H9 (cell line): ENCODE data around the gene COQ8A. TPM values are rescaled to one million over a fixed set of nuclear protein-coding genes. Genes with fewer than 3 reads are reported as not detected.

ENCODE experiments used
- DNase-seq: peaks from one replicate; pipeline ENCODE4 v3.0.0-alpha.2; 2017
- H2AFZ ChIP-seq: one replicate; pipeline ENCODE4 v1.6.1; 2013; ENCODE audit warnings: mild to moderate bottlenecking, low read length, control low read depth, moderate library complexity
- H2AK5ac ChIP-seq: 2 replicates; pipeline ENCODE4 v1.6.1; 2013; ENCODE audit warnings: low read length, control low read depth, mixed read lengths; ENCODE audit not compliant: insufficient read length
- H2BK120ac ChIP-seq: one replicate; pipeline ENCODE4 v1.6.1; 2013; ENCODE audit warnings: low read depth, mild to moderate bottlenecking, low read length, control low read depth, inconsistent platforms; ENCODE audit not compliant: poor library complexity, severe bottlenecking
- H2BK12ac ChIP-seq: 2 replicates; pipeline ENCODE4 v1.6.1; 2013; ENCODE audit warnings: low read length, control low read depth, mixed read lengths, low read depth; ENCODE audit not compliant: insufficient read length
- H2BK15ac ChIP-seq: 2 replicates; pipeline ENCODE4 v1.6.1; 2013; ENCODE audit warnings: low read depth, low read length, control low read depth
- H2BK20ac ChIP-seq: one replicate; pipeline ENCODE4 v1.6.1; 2013; ENCODE audit warnings: low read depth, mild to moderate bottlenecking, low read length, control low read depth, inconsistent platforms; ENCODE audit not compliant: poor library complexity, severe bottlenecking
- H2BK5ac ChIP-seq: 2 replicates; pipeline ENCODE4 v1.6.1; 2013; ENCODE audit warnings: low read length, control low read depth, mixed read lengths; ENCODE audit not compliant: insufficient read length
- H3K14ac ChIP-seq: 2 replicates; pipeline ENCODE4 v1.6.1; 2013; ENCODE audit warnings: low read length, control low read depth; ENCODE audit not compliant: insufficient read depth
- H3K18ac ChIP-seq: 2 replicates; pipeline ENCODE4 v1.6.1; 2013; ENCODE audit warnings: low read depth, mild to moderate bottlenecking, mixed read lengths, low read length, control low read depth; ENCODE audit not compliant: insufficient read length
- H3K23ac ChIP-seq: 2 replicates; pipeline ENCODE4 v1.6.1; 2013; ENCODE audit warnings: low read length, control low read depth, mixed read lengths, low read depth; ENCODE audit not compliant: insufficient read length
- H3K23me2 ChIP-seq: 2 replicates; pipeline ENCODE4 v1.6.1; 2013; ENCODE audit warnings: low read depth, mild to moderate bottlenecking, mixed read lengths, low read length, control low read depth; ENCODE audit not compliant: insufficient read length, poor library complexity, severe bottlenecking
- H3K27ac ChIP-seq: 2 replicates; pipeline ENCODE4 v1.5.1; 2013; ENCODE audit warnings: low read length, control low read depth, mixed read lengths, low read depth; ENCODE audit not compliant: insufficient read length
- H3K27me3 ChIP-seq: 2 replicates; pipeline ENCODE4 v1.6.1; 2013; ENCODE audit warnings: low read length, control low read depth, inconsistent platforms; ENCODE audit not compliant: insufficient read depth
- H3K4ac ChIP-seq: 2 replicates; pipeline ENCODE4 v1.6.1; 2013; ENCODE audit warnings: low read depth, mild to moderate bottlenecking, control low read depth, inconsistent platforms, low read length, moderate library complexity
- H3K4me1 ChIP-seq: 2 replicates; pipeline ENCODE4 v1.6.1; 2013; ENCODE audit warnings: low read length, control low read depth, inconsistent platforms; ENCODE audit not compliant: insufficient read depth
- H3K4me2 ChIP-seq: 2 replicates; pipeline ENCODE4 v1.6.1; 2013; ENCODE audit warnings: low read length, control low read depth, mixed read lengths; ENCODE audit not compliant: insufficient read length, insufficient read depth
- H3K56ac ChIP-seq: 2 replicates; pipeline ENCODE4 v1.6.1; 2013; ENCODE audit warnings: low read depth, mild to moderate bottlenecking, mixed read lengths, low read length, control low read depth; ENCODE audit not compliant: insufficient read length
- H3K79me1 ChIP-seq: 2 replicates; pipeline ENCODE4 v1.6.1; 2013; ENCODE audit warnings: low read depth, mild to moderate bottlenecking, moderate library complexity, low read length, control low read depth, inconsistent platforms; ENCODE audit not compliant: insufficient read depth, poor library complexity, severe bottlenecking
- H3K79me2 ChIP-seq: 2 replicates; pipeline ENCODE4 v1.6.1; 2013; ENCODE audit warnings: low read length, control low read depth, inconsistent platforms; ENCODE audit not compliant: insufficient read depth
- H3K9ac ChIP-seq: 2 replicates; pipeline ENCODE4 v1.6.1; 2013; ENCODE audit warnings: low read length, control low read depth, mixed read lengths; ENCODE audit not compliant: insufficient read length; ENCODE audit errors: extremely low read depth
- H3K9me3 ChIP-seq: one replicate; pipeline ENCODE4 v1.6.1; 2013; ENCODE audit warnings: low read depth, low read length, inconsistent platforms; ENCODE audit not compliant: control insufficient read depth
- H3T11ph ChIP-seq: one replicate; pipeline ENCODE4 v1.6.1; 2013; ENCODE audit warnings: mild to moderate bottlenecking, low read length, control low read depth, inconsistent platforms
- H4K20me1 ChIP-seq: one replicate; pipeline ENCODE4 v1.6.1; 2013; ENCODE audit not compliant: control insufficient read depth, insufficient read length, insufficient read depth
- H4K5ac ChIP-seq: 2 replicates; pipeline ENCODE4 v1.6.1; 2013; ENCODE audit warnings: low read depth, mild to moderate bottlenecking, mixed read lengths, low read length, control low read depth; ENCODE audit not compliant: insufficient read length
- H4K8ac ChIP-seq: replicated peaks from 2 replicates; pipeline ENCODE4 v1.6.1; 2013; ENCODE audit warnings: low read length, control low read depth, mixed read lengths, low read depth; ENCODE audit not compliant: insufficient read length
- H4K91ac ChIP-seq: 2 replicates; pipeline ENCODE4 v1.6.1; 2013; ENCODE audit warnings: low read depth, mild to moderate bottlenecking, moderate library complexity, mixed read lengths, low read length, control low read depth; ENCODE audit not compliant: insufficient read length
- H3K27ac Mint-ChIP-seq, 3 experiments: 2 replicates in 2 of 3; 3 replicates in 1 of 3; pipeline ENCODE4 v1.8.0; 2020 to 2021; ENCODE audit warnings: mixed read lengths in 3 of 3, mild to moderate bottlenecking in 1 of 3, moderate library complexity in 1 of 3
- H3K27me3 Mint-ChIP-seq: 2 replicates; pipeline ENCODE4 v1.8.0; 2021; ENCODE audit warnings: low read depth, mild to moderate bottlenecking, moderate library complexity, mixed read lengths
- H3K36me3 Mint-ChIP-seq, 3 experiments: 2 replicates in 2 of 3; 3 replicates in 1 of 3; pipeline ENCODE4 v1.8.0; 2020 to 2021; ENCODE audit warnings: low read depth in 3 of 3, mixed read lengths in 3 of 3; ENCODE audit not compliant: insufficient read depth in 1 of 3
- H3K4me1 Mint-ChIP-seq, 2 experiments: 2 replicates each; pipeline ENCODE4 v1.8.0; 2020; ENCODE audit warnings: mixed read lengths in 2 of 2
- H3K4me3 Mint-ChIP-seq, 2 experiments: 2 replicates in 1 of 2; 3 replicates in 1 of 2; pipeline ENCODE4 v1.8.0; 2020 to 2021; ENCODE audit warnings: mild to moderate bottlenecking in 2 of 2, mixed read lengths in 2 of 2, moderate library complexity in 1 of 2
- H3K9me3 Mint-ChIP-seq, 2 experiments: 2 replicates in 1 of 2; 3 replicates in 1 of 2; pipeline ENCODE4 v1.8.0; 2020; ENCODE audit warnings: mild to moderate bottlenecking in 2 of 2, mixed read lengths in 2 of 2, moderate library complexity in 1 of 2
- CTCF ChIP-seq: fragments of 200-600 bp; sonication (generic); conservative IDR thresholded peaks from 3 replicates; pipeline ENCODE4 v1.8.0; 2021; ENCODE audit warnings: antibody characterized with exemption, mild to moderate bottlenecking
- whole genome bisulfite sequencing: extraction: QIAGEN DNeasy Blood & Tissue Kit; methylation state at CpG from one replicate; pipeline ENCODE4 v1.1.7; 2013; ENCODE audit warnings: missing lambda C conversion rate, low lambda C conversion rate, mixed read lengths; ENCODE audit not compliant: insufficient read length; ENCODE audit errors: extremely low coverage; 5-methylcytosine and 5-hydroxymethylcytosine counted together
- total RNA-seq: library from RNA; stranded (reverse); gene quantifications from 2 replicates; pipeline ENCODE4 v1.2.1, GENCODE V29; 2021

The COQ8A gene
- total RNA-seq, 1 experiment from 2014 or later: 26.0 TPM

GRCh38 chr1:226965581-226966440, 25.7 kb downstream of the COQ8A start:
- H3K4me1 Mint-ChIP-seq: peaks cover 0 to 3% of the 10 kb centered on the region in 2 experiments; a peak in 3 of 4 replicates
- Histone ChIP-seq H4K20me1 (no peaks in the 10 kb centered on the region), H3K27ac (no peak overlapping the region), H4K5ac (no peak overlapping the region), H3K79me2 (no peaks in the 10 kb centered on the region; the same call in 1 of the 2 replicates), H3K18ac (no peak overlapping the region), H2BK15ac (no peak overlapping the region), H3K4ac (no peak overlapping the region), H2AK5ac (no peak overlapping the region), H2BK12ac (no peak overlapping the region), H3K23ac (no peak overlapping the region), H3K4me1 (no peaks in the 10 kb centered on the region), H2AFZ (no peak overlapping the region), H3K27me3 (no peaks in the 10 kb centered on the region), H3K9me3 (no peaks in the 10 kb centered on the region), H4K91ac (no peak overlapping the region), H4K8ac (no peak overlapping the region), H2BK20ac (no peak overlapping the region), H3T11ph (no peak overlapping the region), H3K23me2 (no peaks in the 10 kb centered on the region), H2BK5ac (no peak overlapping the region), H3K79me1 (no peaks in the 10 kb centered on the region), H3K4me2 (no peak overlapping the region), H3K56ac (no peak overlapping the region), H3K14ac (no peak overlapping the region), H3K9ac (no peak overlapping the region), H2BK120ac (no peak overlapping the region)
- no peak overlapping the region for H3K4me3 Mint-ChIP-seq
- H3K9me3 Mint-ChIP-seq: no peaks in the 10 kb centered on the region
- no CpG with 5 or more reads among the region's 23 CpGs for WGBS
- no peaks in the 10 kb centered on the region for H3K27me3 Mint-ChIP-seq
- peaks cover 3 to 10% (median 8%) of the 10 kb centered on the region in 3 experiments; a peak in 5 of 7 replicates for H3K36me3 Mint-ChIP-seq
- no peak for DNase-seq
- peak overlapping the region in 1 of 3 experiments; percentile 49; a peak in 1 of 7 replicates for H3K27ac Mint-ChIP-seq
- TF ChIP-seq CTCF: no peak
